ENCODE data around the gene USP24. TPM values are rescaled to one million over a fixed set of nuclear protein-coding genes. Genes with fewer than 3 reads are reported as not detected.

USP24 gene
- total and polyA plus RNA-seq, 5 donors from 2014 or later = 5.7 to 60.9 (median 6.3) TPM

DNA sequence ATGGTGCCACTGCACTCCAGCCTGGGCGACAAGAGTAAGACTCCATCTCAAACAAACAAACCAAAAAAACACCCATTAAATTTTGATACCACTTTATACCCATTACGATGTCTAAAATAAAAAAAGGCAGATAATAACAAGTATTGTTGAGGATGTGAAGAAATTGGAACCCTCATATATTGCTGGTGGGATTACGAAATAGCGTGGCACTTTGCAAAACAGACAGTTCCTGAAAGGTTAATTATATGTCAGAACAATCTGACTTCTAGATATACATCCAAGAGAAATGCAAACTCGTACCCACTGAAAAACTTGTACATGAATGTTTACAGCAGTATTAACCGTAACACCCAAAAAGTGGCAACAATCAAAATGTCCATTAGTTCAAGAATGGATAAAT, 70.3 kb downstream of the USP24 start:
- peaks cover 77% of the 10 kb centered on the region for H3K36me3 ChIP-seq (ENCODE audit: control insufficient read depth, insufficient read depth, low read length)
- H3K4me1 ChIP-seq (ENCODE audit: control insufficient read depth, insufficient read depth, low read length, poor library complexity, severe bottlenecking) = no peaks in the 10 kb centered on the region
- Mint-ChIP-seq H3K4me1 (peaks cover 5 to 17% (median 11%) of the 10 kb centered on the region in 4 donors), H3K4me3 (no peak overlapping the region), H3K27me3 (no peaks in the 10 kb centered on the region), H3K36me3 (peaks cover 31% of the 10 kb centered on the region), H3K27ac (no peak overlapping the region), H3K9me3 (peaks cover 0 to 3% (median 0%) of the 10 kb centered on the region in 7 donors)
- no peak overlapping the region for H3K27ac ChIP-seq (ENCODE audit: insufficient read depth, low read length, poor library complexity, severe bottlenecking)
- no peak for DNase-seq
- H3K27me3 ChIP-seq (ENCODE audit: control insufficient read depth, insufficient read depth, low read length) = no peaks in the 10 kb centered on the region
- H3K4me3 ChIP-seq (ENCODE audit: low read depth, low read length) = no peak overlapping the region
- H3K9me3 ChIP-seq (ENCODE audit: control insufficient read depth in 2 of 2, low read length in 2 of 2) = no peaks in the 10 kb centered on the region
- no peak for ATAC-seq (ENCODE audit: low read depth in 2 of 2)

DNA sequence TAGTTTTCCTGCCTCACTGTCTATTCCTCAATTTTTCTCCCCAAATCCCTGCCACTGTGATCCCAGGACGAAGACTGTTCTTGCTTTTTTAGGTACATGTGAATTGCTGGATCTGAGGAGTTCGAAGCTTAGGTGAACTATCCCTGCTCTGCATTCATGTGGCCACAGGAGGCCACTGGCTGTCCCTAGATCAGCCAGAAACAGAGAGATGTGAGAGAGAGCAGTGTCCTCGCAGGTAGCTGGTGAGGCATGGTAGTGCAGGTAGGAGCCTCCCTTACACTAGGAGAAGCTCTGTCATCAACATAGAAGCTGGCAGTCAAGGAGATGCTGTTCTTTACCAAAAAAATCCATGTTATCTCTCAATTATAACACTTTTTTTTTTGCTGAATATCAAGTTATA, 71.5 kb downstream of the USP24 start:
- H3K36me3 ChIP-seq (ENCODE audit: control insufficient read depth, insufficient read depth, low read length) = peaks cover 75% of the 10 kb centered on the region
- H3K9me3 Mint-ChIP-seq = peaks cover 0 to 3% (median 0%) of the 10 kb centered on the region in 7 donors
- no peak overlapping the region for H3K4me3 ChIP-seq (ENCODE audit: low read depth, low read length)
- DNase-seq = peak in 1 of 3 donors; percentile 37
- H3K9me3 ChIP-seq (ENCODE audit: control insufficient read depth in 2 of 2, low read length in 2 of 2) = no peaks in the 10 kb centered on the region
- H3K27ac ChIP-seq (ENCODE audit: insufficient read depth, low read length, poor library complexity, severe bottlenecking) = no peak overlapping the region
- H3K36me3 Mint-ChIP-seq = peaks cover 30% of the 10 kb centered on the region
- no peak overlapping the region for H3K27ac Mint-ChIP-seq
- H3K4me1 ChIP-seq (ENCODE audit: control insufficient read depth, insufficient read depth, low read length, poor library complexity, severe bottlenecking) = no peaks in the 10 kb centered on the region
- no peaks in the 10 kb centered on the region for H3K27me3 ChIP-seq (ENCODE audit: control insufficient read depth, insufficient read depth, low read length)
- H3K4me1 Mint-ChIP-seq = peaks cover 10 to 16% (median 11%) of the 10 kb centered on the region in 4 donors
- H3K4me3 Mint-ChIP-seq = no peak overlapping the region
- H3K27me3 Mint-ChIP-seq = no peaks in the 10 kb centered on the region
- ATAC-seq (ENCODE audit: low read depth in 2 of 2) = peak; percentile 37 to 40

DNA sequence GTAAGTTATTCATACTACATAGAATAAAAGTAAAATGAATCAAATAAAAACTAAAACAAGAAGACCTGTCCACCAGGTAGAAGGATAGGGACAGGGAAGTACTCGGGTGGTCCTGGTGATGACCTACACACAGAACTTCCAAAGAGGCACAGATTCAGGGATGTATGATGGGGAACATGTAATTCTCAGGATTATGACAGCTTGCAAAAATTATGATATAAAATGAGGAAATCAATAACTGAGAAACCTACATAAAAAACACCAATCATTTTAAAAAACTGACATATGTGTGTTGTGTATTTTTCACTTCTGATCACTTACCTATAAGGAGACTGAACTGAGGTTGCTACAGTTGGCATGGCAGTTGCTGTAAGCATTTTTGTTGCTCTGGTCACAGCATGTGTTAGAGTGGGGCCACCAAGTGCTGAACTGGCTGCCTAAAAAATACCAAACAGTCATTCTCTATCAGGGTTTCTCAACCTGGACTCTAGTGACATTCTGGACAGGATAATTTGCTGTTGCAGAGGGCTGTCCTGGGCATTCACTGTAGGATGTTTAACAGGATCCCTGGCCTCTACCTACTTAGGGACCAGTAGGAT, 73.8 kb downstream of the USP24 start:
- H3K27me3 Mint-ChIP-seq = no peaks in the 10 kb centered on the region
- H3K4me3 ChIP-seq (ENCODE audit: low read depth, low read length) = no peak overlapping the region
- H3K9me3 Mint-ChIP-seq = peaks cover 0 to 3% (median 0%) of the 10 kb centered on the region in 7 donors
- no peaks in the 10 kb centered on the region for H3K9me3 ChIP-seq (ENCODE audit: control insufficient read depth in 2 of 2, low read length in 2 of 2)
- H3K36me3 Mint-ChIP-seq = peaks cover 24% of the 10 kb centered on the region
- H3K27ac ChIP-seq (ENCODE audit: insufficient read depth, low read length, poor library complexity, severe bottlenecking) = no peak overlapping the region
- H3K4me1 Mint-ChIP-seq = peaks cover 6 to 11% (median 10%) of the 10 kb centered on the region in 4 donors
- no peak overlapping the region for H3K4me3 Mint-ChIP-seq
- H3K36me3 ChIP-seq (ENCODE audit: control insufficient read depth, insufficient read depth, low read length) = peaks cover 79% of the 10 kb centered on the region
- ATAC-seq (ENCODE audit: low read depth in 2 of 2) = no peak
- H3K4me1 ChIP-seq (ENCODE audit: control insufficient read depth, insufficient read depth, low read length, poor library complexity, severe bottlenecking) = no peaks in the 10 kb centered on the region
- H3K27me3 ChIP-seq (ENCODE audit: control insufficient read depth, insufficient read depth, low read length) = no peaks in the 10 kb centered on the region
- H3K27ac Mint-ChIP-seq = peak overlapping the region; percentile 58 to 84 (median 60)
- DNase-seq = no peak

DNA sequence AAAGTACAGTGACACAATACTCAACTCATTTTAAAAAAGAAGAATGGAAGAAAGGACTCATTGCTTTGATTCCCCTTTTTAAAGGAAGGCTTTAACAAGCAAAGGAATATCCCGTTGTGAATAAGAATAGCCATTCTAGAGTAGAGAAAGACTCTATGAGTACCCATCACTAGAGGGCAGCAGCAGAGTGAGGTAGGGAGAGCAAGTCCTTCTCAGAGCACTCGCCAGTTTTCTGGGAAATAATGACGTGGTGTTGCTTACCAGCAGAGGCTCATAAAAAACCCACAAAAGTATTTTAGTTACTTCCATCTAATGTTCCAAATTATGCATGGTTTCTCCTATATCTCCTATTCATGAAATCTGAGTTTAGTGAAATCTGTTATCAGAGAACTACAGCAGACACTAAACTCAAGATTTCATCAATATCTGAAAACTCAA, 74.6 kb downstream of the USP24 start:
- Mint-ChIP-seq H3K4me3 (no peak overlapping the region), H3K4me1 (peaks cover 5 to 11% (median 10%) of the 10 kb centered on the region in 4 donors)
- no peak overlapping the region for H3K27ac ChIP-seq (ENCODE audit: insufficient read depth, low read length, poor library complexity, severe bottlenecking)

DNA sequence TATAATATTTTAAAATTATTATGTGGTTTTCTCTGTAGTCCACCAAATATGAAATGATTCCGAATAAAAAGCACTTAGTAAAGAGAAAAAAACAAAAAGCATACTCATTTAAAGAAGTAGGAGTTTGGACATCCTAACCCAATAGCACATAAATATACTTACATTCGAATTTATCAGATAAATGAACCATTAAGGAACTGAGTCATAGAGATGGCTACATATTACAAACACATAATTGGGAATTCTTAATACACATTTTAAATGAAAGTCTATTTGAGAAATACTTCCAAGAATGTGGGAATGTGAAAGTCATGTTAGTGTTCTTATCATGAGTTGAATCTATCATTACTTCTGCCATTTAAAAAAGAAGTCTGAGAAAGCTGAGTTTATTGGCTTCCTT, 75.0 kb downstream of the USP24 start:
- Mint-ChIP-seq H3K36me3 (peaks cover 12% of the 10 kb centered on the region), H3K9me3 (peaks cover 0 to 1% (median 0%) of the 10 kb centered on the region in 7 donors), H3K4me3 (no peak overlapping the region), H3K27me3 (no peaks in the 10 kb centered on the region), H3K27ac (peak overlapping the region in 2 of 3 donors; percentile 45 to 79), H3K4me1 (peaks cover 5 to 11% (median 10%) of the 10 kb centered on the region in 4 donors)
- Histone ChIP-seq H3K36me3 (ENCODE audit: control insufficient read depth, insufficient read depth, low read length) (peaks cover 79% of the 10 kb centered on the region), H3K27me3 (ENCODE audit: control insufficient read depth, insufficient read depth, low read length) (no peaks in the 10 kb centered on the region), H3K9me3 (ENCODE audit: control insufficient read depth in 2 of 2, low read length in 2 of 2) (no peaks in the 10 kb centered on the region), H3K4me3 (ENCODE audit: low read depth, low read length) (no peak overlapping the region), H3K4me1 (ENCODE audit: control insufficient read depth, insufficient read depth, low read length, poor library complexity, severe bottlenecking) (no peaks in the 10 kb centered on the region), H3K27ac (ENCODE audit: insufficient read depth, low read length, poor library complexity, severe bottlenecking) (no peak overlapping the region)
- DNase-seq (no peak), ATAC-seq (ENCODE audit: low read depth in 2 of 2) (no peak)

More for the DNA sequence above, 74.6 kb downstream of the USP24 start:
- Mint-ChIP-seq H3K27me3 (no peaks in the 10 kb centered on the region), H3K27ac (peak overlapping the region; percentile 34 to 79 (median 45)), H3K9me3 (peaks cover 0 to 3% (median 0%) of the 10 kb centered on the region in 7 donors), H3K36me3 (peaks cover 16% of the 10 kb centered on the region)
- no peaks in the 10 kb centered on the region for H3K27me3 ChIP-seq (ENCODE audit: control insufficient read depth, insufficient read depth, low read length)
- no peaks in the 10 kb centered on the region for H3K9me3 ChIP-seq (ENCODE audit: control insufficient read depth in 2 of 2, low read length in 2 of 2)
- peaks cover 79% of the 10 kb centered on the region for H3K36me3 ChIP-seq (ENCODE audit: control insufficient read depth, insufficient read depth, low read length)
- H3K4me3 ChIP-seq (ENCODE audit: low read depth, low read length) = peak overlapping the region; percentile 7
- peak; percentile 53 to 93 (median 68) for DNase-seq
- ATAC-seq (ENCODE audit: low read depth in 2 of 2) = peak; percentile 98 to 99
- no peaks in the 10 kb centered on the region for H3K4me1 ChIP-seq (ENCODE audit: control insufficient read depth, insufficient read depth, low read length, poor library complexity, severe bottlenecking)

DNA sequence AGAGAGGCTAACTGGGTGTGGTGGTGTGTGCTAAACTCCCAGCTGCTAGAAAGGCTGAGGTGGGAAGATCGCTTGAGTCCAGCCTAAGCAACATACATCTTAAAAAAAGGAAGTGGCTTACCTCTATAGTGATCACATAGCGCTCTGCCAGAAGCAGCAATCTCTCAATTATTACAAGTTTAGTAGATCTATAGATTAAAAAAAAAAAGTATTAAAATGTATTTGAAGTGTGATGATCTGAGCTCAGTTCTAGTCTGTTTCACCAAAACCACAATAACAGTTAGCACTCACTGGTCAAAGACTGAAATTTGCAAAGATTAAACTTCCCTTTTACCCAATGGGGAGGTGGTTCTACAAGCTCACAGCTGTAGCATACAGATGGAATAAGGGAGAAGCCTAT, 76.3 kb downstream of the USP24 start:
- Histone ChIP-seq H3K27ac (ENCODE audit: insufficient read depth, low read length, poor library complexity, severe bottlenecking) (no peak overlapping the region), H3K9me3 (ENCODE audit: control insufficient read depth in 2 of 2, low read length in 2 of 2) (no peaks in the 10 kb centered on the region), H3K4me1 (ENCODE audit: control insufficient read depth, insufficient read depth, low read length, poor library complexity, severe bottlenecking) (no peaks in the 10 kb centered on the region), H3K4me3 (ENCODE audit: low read depth, low read length) (no peak overlapping the region), H3K27me3 (ENCODE audit: control insufficient read depth, insufficient read depth, low read length) (no peaks in the 10 kb centered on the region), H3K36me3 (ENCODE audit: control insufficient read depth, insufficient read depth, low read length) (peaks cover 80% of the 10 kb centered on the region)
- no peak for DNase-seq
- no peaks in the 10 kb centered on the region for H3K9me3 Mint-ChIP-seq
- peaks cover 5 to 11% (median 10%) of the 10 kb centered on the region in 4 donors for H3K4me1 Mint-ChIP-seq
- H3K36me3 Mint-ChIP-seq = peaks cover 19% of the 10 kb centered on the region
- no peak for ATAC-seq (ENCODE audit: low read depth in 2 of 2)
- H3K27ac Mint-ChIP-seq = peak overlapping the region in 1 of 3 donors; percentile 32
- H3K27me3 Mint-ChIP-seq = no peaks in the 10 kb centered on the region
- H3K4me3 Mint-ChIP-seq = no peak overlapping the region

DNA sequence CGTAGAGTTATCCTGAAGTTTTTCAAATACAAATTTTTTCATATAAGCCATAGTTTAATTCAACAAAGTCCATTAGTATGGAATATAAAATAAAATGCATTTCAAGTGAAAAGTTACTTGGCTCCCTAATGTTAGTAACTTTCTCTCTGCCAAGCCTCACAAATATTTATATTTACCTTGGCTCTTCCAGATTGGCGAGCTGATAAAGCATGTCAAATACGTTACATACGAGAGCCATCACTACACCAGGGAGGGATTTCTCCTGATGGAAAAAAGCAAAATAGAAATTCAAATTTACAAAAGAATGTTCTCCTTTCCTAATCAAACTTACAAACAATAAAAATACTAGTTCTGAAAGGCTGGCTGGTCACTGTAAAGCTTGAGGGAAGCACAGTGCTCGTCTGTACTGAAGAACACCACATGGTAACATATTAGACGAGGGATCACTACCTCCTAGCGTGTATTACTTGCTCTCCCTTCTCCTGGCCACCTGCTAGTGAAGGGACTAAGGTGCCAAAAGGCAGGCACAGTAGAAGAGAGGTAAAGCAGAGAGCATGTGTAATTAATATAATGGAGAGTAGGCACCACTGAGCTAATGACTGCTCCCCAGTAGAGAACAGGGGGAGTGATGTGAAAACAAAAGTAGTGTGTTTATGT, 80.9 kb downstream of the USP24 start:
- DNase-seq = no peak
- no peaks in the 10 kb centered on the region for H3K9me3 ChIP-seq (ENCODE audit: control insufficient read depth in 2 of 2, low read length in 2 of 2)
- peaks cover 95% of the 10 kb centered on the region for H3K36me3 ChIP-seq (ENCODE audit: control insufficient read depth, insufficient read depth, low read length)
- no peak for ATAC-seq (ENCODE audit: low read depth in 2 of 2)
- H3K27me3 ChIP-seq (ENCODE audit: control insufficient read depth, insufficient read depth, low read length) = no peaks in the 10 kb centered on the region
- no peaks in the 10 kb centered on the region for H3K4me1 ChIP-seq (ENCODE audit: control insufficient read depth, insufficient read depth, low read length, poor library complexity, severe bottlenecking)
- H3K36me3 Mint-ChIP-seq = peaks cover 44% of the 10 kb centered on the region
- H3K27ac ChIP-seq (ENCODE audit: insufficient read depth, low read length, poor library complexity, severe bottlenecking) = no peak overlapping the region
- H3K27ac Mint-ChIP-seq = peak overlapping the region in 1 of 3 donors; percentile 45
- H3K4me1 Mint-ChIP-seq = peaks cover 0 to 4% (median 0%) of the 10 kb centered on the region in 4 donors
- no peaks in the 10 kb centered on the region for H3K27me3 Mint-ChIP-seq
- H3K4me3 Mint-ChIP-seq = no peak overlapping the region
- H3K9me3 Mint-ChIP-seq = no peaks in the 10 kb centered on the region
- no peak overlapping the region for H3K4me3 ChIP-seq (ENCODE audit: low read depth, low read length)
